ENCODE results near the gene MTCL1. TPM values are rescaled to one million over a fixed set of nuclear protein-coding genes. Genes with fewer than 3 reads are reported as not detected.

The MTCL1 gene
- polyA plus RNA-seq, 1 experiment: 56.6 TPM

GRCh38 chr18:8769509-8770095 lies 64.2 kb downstream of the MTCL1 start:
- CTCF ChIA-PET: interaction anchor here (1.1 kb wide), 1 partner anchor 12 kb away, joined by 3 read pairs; no protein-coding TSS in a partner anchor

GRCh38 chr18:8770657-8771056 lies 65.3 kb downstream of the MTCL1 start:
- CTCF ChIA-PET: no interaction called here

More at GRCh38 chr18:8769509-8770095, 64.2 kb downstream of the MTCL1 start:
- Histone ChIP-seq H3K27me3 (ENCODE audit: control insufficient read depth, insufficient read depth, low read length) (no peaks in the 10 kb centered on the region), H3K9me3 (ENCODE audit: control insufficient read depth, insufficient read depth, low read length) (no peaks in the 10 kb centered on the region), H3K4me3 (ENCODE audit: low read depth, low read length) (no peak overlapping the region), H3K27ac (ENCODE audit: low read depth, low read length) (no peak overlapping the region)
- POLR2A ChIA-PET: interaction anchor here (0.7 kb wide), 1 partner anchor 32 kb away, joined by 3 read pairs; no protein-coding TSS in a partner anchor
- no peak for DNase-seq (ENCODE audit: low read depth, low spot score)
- no peak for TF ChIP-seq CTCF (IDR thresholded peaks at IDR 0.05; ENCODE audit: low read depth, low read length)

DNA sequence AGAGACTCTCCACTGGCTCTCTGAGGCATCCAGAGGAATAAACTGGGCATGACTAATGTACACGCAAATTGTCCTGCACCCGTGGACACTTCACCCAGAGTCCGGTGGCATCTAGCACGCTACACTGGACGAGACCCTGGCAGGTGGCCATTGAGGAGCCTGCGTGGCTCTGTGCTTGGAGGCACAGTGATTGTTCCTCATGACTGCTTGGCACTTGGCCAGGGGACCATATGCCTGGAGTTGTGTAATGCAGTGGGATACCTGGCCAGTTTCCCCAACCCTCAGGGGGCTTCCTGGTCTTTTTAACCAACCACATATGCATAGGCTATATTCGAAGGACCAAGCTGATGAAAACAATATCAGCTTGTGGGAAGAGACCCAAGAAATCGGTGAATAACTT lies 66.6 kb downstream of the MTCL1 start:
- H3K9me3 ChIP-seq (ENCODE audit: control insufficient read depth, insufficient read depth, low read length): no peaks in the 10 kb centered on the region
- no peak overlapping the region for H3K4me3 ChIP-seq (ENCODE audit: low read depth, low read length)
- POLR2A ChIA-PET: no interaction called here
- no peaks in the 10 kb centered on the region for H3K27me3 ChIP-seq (ENCODE audit: control insufficient read depth, insufficient read depth, low read length)
- no peak overlapping the region for H3K27ac ChIP-seq (ENCODE audit: low read depth, low read length)
- no peak for DNase-seq (ENCODE audit: low read depth, low spot score)
- CTCF ChIA-PET: no interaction called here
- TF ChIP-seq CTCF (IDR thresholded peaks at IDR 0.05; ENCODE audit: low read depth, low read length): no peak

More at GRCh38 chr18:8770657-8771056, 65.3 kb downstream of the MTCL1 start:
- Histone ChIP-seq H3K4me3 (ENCODE audit: low read depth, low read length) (no peak overlapping the region), H3K9me3 (ENCODE audit: control insufficient read depth, insufficient read depth, low read length) (no peaks in the 10 kb centered on the region), H3K27ac (ENCODE audit: low read depth, low read length) (no peak overlapping the region), H3K27me3 (ENCODE audit: control insufficient read depth, insufficient read depth, low read length) (no peaks in the 10 kb centered on the region)
- POLR2A ChIA-PET: no interaction called here
- no peak for TF ChIP-seq CTCF (IDR thresholded peaks at IDR 0.05; ENCODE audit: low read depth, low read length)
- DNase-seq (ENCODE audit: low read depth, low spot score): no peak

DNA sequence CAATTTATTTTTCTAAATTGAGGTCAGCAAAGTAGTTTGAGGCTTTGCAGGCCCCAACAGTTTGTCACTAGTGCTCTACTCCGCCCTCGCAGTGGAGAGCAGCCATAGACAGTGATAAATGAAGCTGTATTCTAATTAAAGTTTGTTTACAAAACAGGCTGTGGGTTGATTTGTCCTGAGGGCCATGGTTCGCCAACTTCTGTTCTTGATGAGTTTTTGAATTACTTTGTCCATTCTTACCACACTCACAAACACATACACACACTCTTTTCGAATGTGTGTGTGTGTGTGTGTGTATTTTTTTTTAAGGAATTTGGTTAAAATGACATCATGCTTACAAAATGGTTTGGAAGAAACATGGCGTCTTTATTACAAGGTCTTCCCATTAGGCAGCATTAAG lies 68.6 kb downstream of the MTCL1 start:
- Histone ChIP-seq H3K27ac (ENCODE audit: low read depth, low read length) (no peak overlapping the region), H3K9me3 (ENCODE audit: control insufficient read depth, insufficient read depth, low read length) (no peaks in the 10 kb centered on the region), H3K4me3 (ENCODE audit: low read depth, low read length) (no peak overlapping the region), H3K27me3 (ENCODE audit: control insufficient read depth, insufficient read depth, low read length) (no peaks in the 10 kb centered on the region)
- TF ChIP-seq CTCF (IDR thresholded peaks at IDR 0.05; ENCODE audit: low read depth, low read length): no peak
- ChIA-PET CTCF (no interaction called here), POLR2A (no interaction called here)
- no peak for DNase-seq (ENCODE audit: low read depth, low spot score)

- Histone ChIP-seq H3K4me3 (ENCODE audit: low read depth, low read length) (no peak overlapping the region), H3K9me3 (ENCODE audit: control insufficient read depth, insufficient read depth, low read length) (no peaks in the 10 kb centered on the region; the same call in 1 of the 2 replicates), H3K27me3 (ENCODE audit: control insufficient read depth, insufficient read depth, low read length) (no peaks in the 10 kb centered on the region), H3K27ac (ENCODE audit: low read depth, low read length) (no peak overlapping the region)
- ChIA-PET POLR2A (no interaction called here), CTCF (interaction anchor here (0.8 to 1.3 kb wide), 3 partner anchors 79 to 212 kb away, joined by 3 to 8 read pairs (median 3); no protein-coding TSS in a partner anchor)
- no peak for TF ChIP-seq CTCF (IDR thresholded peaks at IDR 0.05; ENCODE audit: low read depth, low read length)
- no peak for DNase-seq (ENCODE audit: low read depth, low spot score)
Measured at GRCh38 chr18:8776013-8776943, 70.9 kb downstream of the MTCL1 start.

Measured in AG04450 (cell line).